Endothelial cell of umbilical vein (primary cell): ENCODE data around the gene HLA-DPB1. TPM values are rescaled to one million over a fixed set of nuclear protein-coding genes. Genes with fewer than 3 reads are reported as not detected.

Source experiments
- BruUV-seq: library from RNA; stranded (reverse); fragments of 400-500 nt; replicated peaks from 2 replicates; lab custom pipeline; 2021; lab: Mats Ljungman, UMichigan
- CTCF ChIA-PET: fragments of 300-600, 350-600 bp; sonication (Branson Sonifier 250); formaldehyde crosslinking; loops from one replicate; lab custom pipeline; 2021; ENCODE audit warnings: antibody characterized with exemption, inconsistent platforms; lab: Charles Lee
- POLR2A ChIA-PET: fragments of 300-600, 350-600 bp; sonication (Branson Sonifier 250); formaldehyde crosslinking; loops from one replicate; lab custom pipeline; 2021; ENCODE audit warnings: antibody characterized with exemption, inconsistent platforms; lab: Charles Lee
- DNase-seq: peaks from one replicate; pipeline ENCODE4 v3.0.0-alpha.2; 2011; ENCODE audit warnings: low read depth, low spot score
- FAIRE-seq: peaks from 2 replicates; lab custom pipeline; 2011; peaks lifted over from hg19 to GRCh38; lab: Jason Lieb, UNC
- H2AFZ ChIP-seq: 2 replicates; pipeline ENCODE4 v1.6.0; 2012; ENCODE audit warnings: low read depth, low read length, control low read depth, inconsistent platforms
- H3K27ac ChIP-seq: 2 replicates; pipeline ENCODE4 v1.5.1; 2011; ENCODE audit warnings: low read depth, mild to moderate bottlenecking, control low read depth, low read length, moderate library complexity; ENCODE audit not compliant: insufficient read depth
- H3K27me3 ChIP-seq, 2 experiments: 2 replicates each; pipeline versions ENCODE4 v1.6.0 to v1.6.1; 2011; ENCODE audit warnings: low read length in 2 of 2, mixed read lengths in 1 of 2; ENCODE audit not compliant: control insufficient read depth in 2 of 2, insufficient read depth in 2 of 2
- H3K36me3 ChIP-seq, 2 experiments: 2 replicates in 1 of 2; 3 replicates in 1 of 2; pipeline ENCODE4 v1.5.1; 2011; ENCODE audit warnings: low read length in 2 of 2, mild to moderate bottlenecking in 1 of 2, moderate library complexity in 1 of 2; ENCODE audit not compliant: control insufficient read depth in 2 of 2, insufficient read depth in 2 of 2; ENCODE audit errors: extremely low read depth in 1 of 2
- H3K4me1 ChIP-seq: 3 replicates; pipeline ENCODE4 v1.5.1; 2011; ENCODE audit warnings: mild to moderate bottlenecking, low read length; ENCODE audit not compliant: control insufficient read depth, insufficient read depth; ENCODE audit errors: extremely low read depth
- H3K4me2 ChIP-seq: 2 replicates; pipeline ENCODE4 v1.6.1; 2011; ENCODE audit warnings: low read length, control low read depth, mixed read lengths; ENCODE audit not compliant: insufficient read depth
- H3K4me3 ChIP-seq, 3 experiments: fragments of 200-600 bp in 1 of 3; sonication (generic), shearing (Covaris generic) in 1 of 3; replicated peaks in 1 of 3; 2 replicates each; pipeline ENCODE4 v1.5.1; 2011 to 2016; ENCODE audit warnings: control low read depth in 3 of 3, low read length in 3 of 3, mild to moderate bottlenecking in 2 of 3, inconsistent platforms in 1 of 3, low read depth in 1 of 3, moderate library complexity in 1 of 3; ENCODE audit not compliant: insufficient read depth in 1 of 3
- H3K79me2 ChIP-seq: 2 replicates; pipeline ENCODE4 v1.6.0; 2012; ENCODE audit warnings: low read length, inconsistent platforms; ENCODE audit not compliant: control insufficient read depth, insufficient read depth
- H3K9ac ChIP-seq: replicated peaks from 2 replicates; pipeline ENCODE3; 2011; ENCODE audit warnings: low read length, control low read depth; ENCODE audit not compliant: insufficient read depth; ENCODE audit errors: extremely low read depth
- H3K9me1 ChIP-seq: replicated peaks from 3 replicates; pipeline ENCODE4 v1.6.0; 2011; ENCODE audit warnings: mild to moderate bottlenecking, low read length; ENCODE audit not compliant: control insufficient read depth, insufficient read depth; ENCODE audit errors: extremely low read depth
- H3K9me3 ChIP-seq: replicated peaks from 2 replicates; pipeline ENCODE4 v1.5.1; 2012; ENCODE audit warnings: low read length, inconsistent platforms; ENCODE audit not compliant: control insufficient read depth, insufficient read depth
- H4K20me1 ChIP-seq: replicated peaks from 2 replicates; pipeline ENCODE3; 2011; ENCODE audit warnings: mild to moderate bottlenecking, low read length; ENCODE audit not compliant: control insufficient read depth, insufficient read depth; ENCODE audit errors: extremely low read depth
- CTCF ChIP-seq, 2 donors: IDR thresholded peaks; 1 replicate in 1 of 2; 2 replicates in 1 of 2; pipeline ENCODE4 v1.5.1; 2011; ENCODE audit warnings: low read length in 2 of 2, mild to moderate bottlenecking in 2 of 2, moderate library complexity in 2 of 2, control low read depth in 1 of 2, inconsistent platforms in 1 of 2, low read depth in 1 of 2; ENCODE audit not compliant: insufficient read depth in 1 of 2; ENCODE audit errors: extremely low read depth in 1 of 2
- EZH2 ChIP-seq: IDR thresholded peaks from 2 replicates; pipeline ENCODE4 v1.6.1; 2012; ENCODE audit warnings: borderline replicate concordance, low read depth, mild to moderate bottlenecking, moderate library complexity, low read length, inconsistent platforms; ENCODE audit not compliant: severe bottlenecking
- FOS ChIP-seq: IDR thresholded peaks from 2 replicates; pipeline ENCODE4 v1.6.1; 2011; ENCODE audit warnings: mild to moderate bottlenecking, low read length, moderate library complexity, borderline replicate concordance; ENCODE audit not compliant: insufficient read depth
- GATA2 ChIP-seq: IDR thresholded peaks from 2 replicates; pipeline ENCODE4 v1.7.0; 2011; ENCODE audit warnings: low read depth, mild to moderate bottlenecking, moderate library complexity, mixed read lengths, low read length; ENCODE audit not compliant: insufficient read length, insufficient read depth
- JUN ChIP-seq: IDR thresholded peaks from 2 replicates; pipeline ENCODE4 v1.6.1; 2011; ENCODE audit warnings: borderline replicate concordance, low read depth; ENCODE audit not compliant: insufficient read length, insufficient read depth
- MYC ChIP-seq: IDR thresholded peaks from one replicate; pipeline ENCODE4 v1.6.1; 2011; ENCODE audit warnings: mild to moderate bottlenecking, low read depth, low read length
- POLR2A ChIP-seq: IDR thresholded peaks from 2 replicates; pipeline ENCODE4 v1.6.1; 2012; ENCODE audit warnings: low read depth, mild to moderate bottlenecking, control low read depth, low read length
- POLR2AphosphoS5 ChIP-seq: IDR thresholded peaks from 2 replicates; pipeline ENCODE4 v1.6.1; 2012; ENCODE audit warnings: low read depth, mild to moderate bottlenecking, control low read depth, low read length, moderate library complexity; ENCODE audit not compliant: insufficient read depth
- dilution Hi-C: fragments of 300-500 bp; cut with MboI; formaldehyde crosslinking; loops from one replicate; pipeline ENCODE4 v1.15.0; 2019; ENCODE audit warnings: low sequenced_read_pairs; ENCODE audit not compliant: extremely low pct_ligation_motif_present
- intact Hi-C: fragments of 100-400 bp; cut with micrococcal nuclease; formaldehyde crosslinking; loops from one replicate; pipeline ENCODE4 v1.10.0; 2022
- polyA plus RNA-seq, 4 experiments: library from polyadenylated mRNA; depleted of rRNA in 3 of 4; stranded (reverse) in 3 of 4; unstranded in 1 of 4; fragments of >200 nt; gene quantifications; 2 replicates each; pipeline versions ENCODE4 v1.2.1 to v1.2.3, GENCODE V29; 2011 to 2012; ENCODE audit warnings: missing spikeins in 1 of 4
- total RNA-seq: library from RNA; stranded (reverse); gene quantifications from 2 replicates; pipeline ENCODE4 v1.2.3, GENCODE V29; 2021
- TF ChIP-seq, protein P1 (sequence below): IDR thresholded peaks from 2 replicates; pipeline ENCODE4 v1.6.1; 2011; ENCODE audit not compliant: insufficient read depth, insufficient read length

The HLA-DPB1 gene
- total and polyA plus RNA-seq, 2 donors (not counting 3 experiments of a cell fraction or from before 2014, with no cell fraction given): 2.3 to 38.0 TPM

DNA sequence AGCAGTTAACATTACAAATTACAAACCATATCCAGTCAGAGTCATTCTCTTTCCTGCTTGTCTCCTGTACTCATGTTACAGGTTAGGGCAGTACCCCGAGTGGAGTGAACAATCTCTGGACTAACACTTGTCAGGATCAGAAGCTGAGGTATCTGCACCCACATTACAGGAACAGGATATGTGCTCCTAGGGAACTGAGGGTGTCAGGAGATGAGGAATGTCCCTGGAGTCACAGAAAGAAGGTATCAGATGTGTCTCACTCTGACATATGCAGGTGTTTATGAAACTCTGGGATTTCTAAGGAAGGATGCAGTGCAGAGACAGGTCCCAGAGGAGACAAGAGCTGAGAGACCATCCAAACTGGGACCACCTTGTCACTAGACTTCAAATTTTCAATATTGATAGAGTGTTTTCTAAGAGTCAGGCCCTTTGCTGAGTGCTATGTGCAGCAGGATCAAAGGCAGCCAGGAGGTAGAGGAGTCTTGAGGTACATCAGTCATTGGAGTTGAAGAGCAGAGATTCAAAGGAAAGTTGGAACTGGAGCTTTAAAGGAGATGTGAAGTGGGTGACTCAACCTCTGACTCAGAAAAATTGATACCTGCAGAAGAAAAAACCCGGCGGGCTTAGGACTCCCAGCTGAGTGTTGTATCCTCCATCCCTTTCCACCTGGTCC is 12.6 kb downstream of the HLA-DPB1 start:
- no TSS peak for BruUV-seq
- ChIA-PET POLR2A (no interaction called here), CTCF (interaction anchor here (0.8 to 2.5 kb wide), 5 partner anchors 9 to 160 kb away, joined by 3 to 11 read pairs (median 3); no protein-coding TSS in a partner anchor)
- H3K4me1 ChIP-seq: no peaks in the 10 kb centered on the region
- FAIRE-seq (no peak), DNase-seq (no peak)
- H3K4me2 ChIP-seq: no peak overlapping the region
- no peaks in the 10 kb centered on the region for H3K9me3 ChIP-seq
- TF ChIP-seq CTCF (IDR thresholded peaks at IDR 0.05; ENCODE audit: extremely low read depth in 1 of 2, insufficient read depth in 1 of 2, low read depth in 1 of 2, low read length in 2 of 2): no peak
- no peaks in the 10 kb centered on the region for H4K20me1 ChIP-seq
- no peak overlapping the region for H3K4me3 ChIP-seq
- no peaks in the 10 kb centered on the region for H3K9me1 ChIP-seq
- H3K27ac ChIP-seq: no peak overlapping the region
- no peak overlapping the region for H2AFZ ChIP-seq
- intact Hi-C loops (no loop called here), dilution Hi-C loops (no loop called here)
- H3K27me3 ChIP-seq: peaks cover 0 to 5% of the 10 kb centered on the region in 2 experiments
- no peaks in the 10 kb centered on the region for H3K36me3 ChIP-seq
- no peaks in the 10 kb centered on the region for H3K79me2 ChIP-seq
- H3K9ac ChIP-seq: no peak overlapping the region

GRCh38 chr6:33088931-33089620 is 13.3 kb downstream of the HLA-DPB1 start:
- Histone ChIP-seq H3K4me3 (no peak overlapping the region), H3K4me2 (no peak overlapping the region), H3K36me3 (no peaks in the 10 kb centered on the region), H2AFZ (no peak overlapping the region), H3K27me3 (peaks cover 0 to 8% of the 10 kb centered on the region in 2 experiments), H4K20me1 (no peaks in the 10 kb centered on the region), H3K9me3 (no peaks in the 10 kb centered on the region), H3K9ac (no peak overlapping the region), H3K79me2 (no peaks in the 10 kb centered on the region), H3K9me1 (no peaks in the 10 kb centered on the region), H3K27ac (no peak overlapping the region), H3K4me1 (no peaks in the 10 kb centered on the region)
- FAIRE-seq (no peak), DNase-seq (no peak)
- ChIA-PET POLR2A (no interaction called here), CTCF (interaction anchor here (0.8 to 2.5 kb wide), 4 partner anchors 9 to 159 kb away, joined by 3 to 11 read pairs (median 3); no protein-coding TSS in a partner anchor)
- intact Hi-C loops (no loop called here), dilution Hi-C loops (no loop called here)
- no TSS peak for BruUV-seq
- TF ChIP-seq POLR2A: no peak
- TF ChIP-seq CTCF (IDR thresholded peaks at IDR 0.05; ENCODE audit: extremely low read depth in 1 of 2, insufficient read depth in 1 of 2, low read depth in 1 of 2, low read length in 2 of 2): no peak
- no peak for TF ChIP-seq POLR2AphosphoS5
- no peak for TF ChIP-seq MYC
- no peak for TF ChIP-seq EZH2
- no peak for TF ChIP-seq FOS
- no peak for TF ChIP-seq GATA2
- TF ChIP-seq, protein P1, sequence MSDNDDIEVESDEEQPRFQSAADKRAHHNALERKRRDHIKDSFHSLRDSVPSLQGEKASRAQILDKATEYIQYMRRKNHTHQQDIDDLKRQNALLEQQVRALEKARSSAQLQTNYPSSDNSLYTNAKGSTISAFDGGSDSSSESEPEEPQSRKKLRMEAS: no peak
- no peak for TF ChIP-seq JUN
